ENCODE data around the gene AGPAT4.
"Not testable (repeated sequence)": the region's sequence is repeated elsewhere in the genome, so short reads cannot be mapped to it uniquely, and the experiment has no call there.

AGPAT4 gene, protein sequence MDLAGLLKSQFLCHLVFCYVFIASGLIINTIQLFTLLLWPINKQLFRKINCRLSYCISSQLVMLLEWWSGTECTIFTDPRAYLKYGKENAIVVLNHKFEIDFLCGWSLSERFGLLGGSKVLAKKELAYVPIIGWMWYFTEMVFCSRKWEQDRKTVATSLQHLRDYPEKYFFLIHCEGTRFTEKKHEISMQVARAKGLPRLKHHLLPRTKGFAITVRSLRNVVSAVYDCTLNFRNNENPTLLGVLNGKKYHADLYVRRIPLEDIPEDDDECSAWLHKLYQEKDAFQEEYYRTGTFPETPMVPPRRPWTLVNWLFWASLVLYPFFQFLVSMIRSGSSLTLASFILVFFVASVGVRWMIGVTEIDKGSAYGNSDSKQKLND

DNA sequence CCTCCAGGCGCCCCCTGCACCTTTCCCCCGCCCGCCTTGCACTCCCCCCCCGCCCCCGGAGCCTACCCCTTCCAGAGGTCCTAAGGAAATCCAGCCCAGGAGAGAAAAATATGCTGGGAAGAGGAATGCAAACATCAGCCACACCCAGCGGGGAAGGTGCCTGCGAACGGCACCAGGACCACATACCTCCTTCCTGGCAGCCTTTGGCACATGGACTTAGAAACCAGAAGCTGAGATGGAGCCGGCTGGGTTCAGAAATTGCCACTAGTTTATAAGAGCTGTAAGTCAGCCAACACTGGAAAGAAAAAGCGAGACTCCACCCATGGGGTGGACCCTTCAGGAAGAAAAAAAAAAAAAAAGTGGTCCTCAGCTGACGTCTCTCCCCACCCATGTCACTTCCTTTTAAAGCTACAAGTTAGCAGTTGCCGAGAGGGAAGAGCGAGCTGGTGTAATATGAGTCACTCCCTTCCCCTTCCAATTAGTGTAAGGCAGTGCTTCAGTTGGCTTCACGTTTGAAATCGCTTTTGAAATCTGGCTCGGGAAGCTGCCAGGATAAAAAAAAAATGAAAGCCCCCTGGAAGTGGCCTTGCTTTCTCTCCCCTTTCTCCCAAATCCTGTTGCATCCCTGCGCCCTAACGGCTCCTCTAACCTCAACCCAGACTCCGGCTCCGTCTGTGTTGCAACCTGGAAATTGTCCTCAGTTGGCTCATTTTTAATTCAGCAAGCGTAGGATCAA is at the start of gene AGPAT4:
TSS of gene AGPAT4 (minus strand) at position 310 of the 736 bp plus-strand sequence. CDS start 41,848 bp downstream, outside the sequence.
- DNase-seq = peak; percentile 74

DNA sequence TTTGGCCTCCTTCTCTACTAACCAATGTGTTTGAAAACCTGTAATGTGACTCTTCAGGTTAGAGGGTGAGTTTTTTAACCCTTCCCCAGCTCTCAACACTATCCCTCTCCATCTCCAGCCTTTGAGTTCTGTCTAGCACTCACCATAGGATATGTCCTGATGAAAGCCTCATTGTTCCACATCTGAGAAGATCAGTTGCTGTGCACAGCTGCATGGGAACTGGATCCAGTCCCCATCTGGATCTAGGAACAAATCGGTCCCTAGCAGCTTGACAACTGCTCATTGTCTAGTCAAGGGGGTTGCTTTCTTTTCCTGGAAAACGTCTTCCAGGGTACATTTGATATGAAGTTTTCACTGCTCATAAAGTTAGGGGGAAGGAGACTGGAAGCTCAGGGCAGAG is 45.4 kb upstream of the AGPAT4 start:
- DNase-seq = no peak

DNA sequence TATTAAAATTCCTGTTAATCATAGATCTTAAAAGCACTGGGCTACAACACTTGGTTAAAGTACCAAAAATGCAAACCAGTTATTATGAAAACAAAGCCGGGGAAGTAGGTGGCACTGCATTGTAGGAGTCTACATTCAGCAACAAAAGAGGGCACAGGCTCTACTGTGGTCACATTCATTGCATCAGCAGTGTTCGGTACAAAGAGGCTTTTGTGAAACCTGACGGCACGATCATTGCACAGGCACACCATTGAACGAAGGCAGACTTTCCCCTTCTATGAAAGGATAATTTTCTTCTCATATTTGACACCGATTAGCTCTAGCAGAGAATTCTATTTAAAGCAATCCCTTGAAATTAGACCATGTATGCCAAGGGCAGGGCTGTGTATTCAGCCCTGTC is 44.6 kb upstream of the AGPAT4 start:
- DNase-seq = no peak

DNA sequence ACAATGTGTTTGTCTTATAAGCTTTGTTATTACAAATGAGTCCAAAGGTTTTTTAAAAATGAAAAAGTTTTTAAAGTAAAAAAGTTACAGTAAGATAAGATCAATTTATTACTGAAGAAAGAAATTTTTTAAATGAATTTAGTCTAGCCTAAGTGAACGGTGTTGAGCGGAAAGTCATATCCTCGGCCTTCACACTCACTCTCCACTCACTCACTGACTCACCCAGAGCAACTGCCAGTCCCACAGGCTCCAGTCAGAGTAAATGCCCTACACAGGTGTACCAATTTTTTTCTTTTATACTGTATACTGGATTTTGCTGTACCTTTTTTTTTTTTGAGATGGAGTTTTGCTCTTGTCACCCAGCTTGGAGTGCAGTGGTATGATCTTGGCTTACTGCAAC is 42.7 kb upstream of the AGPAT4 start:
- DNase-seq = no peak

DNA sequence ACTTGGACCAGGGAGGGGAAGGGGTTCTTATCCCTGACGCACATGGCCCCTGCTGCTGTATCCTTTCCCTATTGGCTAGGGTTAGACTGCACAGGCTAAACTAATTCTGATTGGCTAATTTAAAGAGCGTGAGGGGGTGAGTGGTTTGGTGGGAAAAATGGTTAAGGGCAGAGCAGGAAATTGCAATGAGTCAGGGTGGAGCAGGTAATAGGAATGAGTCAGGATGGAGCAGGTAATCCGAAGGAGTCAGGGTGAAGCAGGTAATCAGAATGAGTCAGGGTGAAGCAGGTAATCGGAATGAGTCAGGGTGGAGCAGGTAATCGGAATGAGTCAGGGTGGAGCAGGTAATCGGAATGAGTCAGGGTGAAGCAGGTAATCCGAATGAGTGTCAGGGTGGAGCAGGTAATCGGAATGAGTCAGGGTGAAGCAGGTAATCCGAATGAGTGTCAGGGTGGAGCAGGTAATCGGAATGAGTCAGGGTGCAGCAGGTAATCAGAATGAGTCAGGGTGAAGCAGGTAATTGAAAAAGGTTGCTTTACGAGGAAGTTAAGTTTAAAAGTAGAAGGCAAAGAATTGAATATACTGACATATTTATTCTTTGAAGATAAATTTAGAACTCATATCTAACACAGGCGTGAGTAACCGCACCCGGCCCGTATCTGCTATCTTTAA is 41.5 kb upstream of the AGPAT4 start:
- not testable (repeated sequence) for DNase-seq

DNA sequence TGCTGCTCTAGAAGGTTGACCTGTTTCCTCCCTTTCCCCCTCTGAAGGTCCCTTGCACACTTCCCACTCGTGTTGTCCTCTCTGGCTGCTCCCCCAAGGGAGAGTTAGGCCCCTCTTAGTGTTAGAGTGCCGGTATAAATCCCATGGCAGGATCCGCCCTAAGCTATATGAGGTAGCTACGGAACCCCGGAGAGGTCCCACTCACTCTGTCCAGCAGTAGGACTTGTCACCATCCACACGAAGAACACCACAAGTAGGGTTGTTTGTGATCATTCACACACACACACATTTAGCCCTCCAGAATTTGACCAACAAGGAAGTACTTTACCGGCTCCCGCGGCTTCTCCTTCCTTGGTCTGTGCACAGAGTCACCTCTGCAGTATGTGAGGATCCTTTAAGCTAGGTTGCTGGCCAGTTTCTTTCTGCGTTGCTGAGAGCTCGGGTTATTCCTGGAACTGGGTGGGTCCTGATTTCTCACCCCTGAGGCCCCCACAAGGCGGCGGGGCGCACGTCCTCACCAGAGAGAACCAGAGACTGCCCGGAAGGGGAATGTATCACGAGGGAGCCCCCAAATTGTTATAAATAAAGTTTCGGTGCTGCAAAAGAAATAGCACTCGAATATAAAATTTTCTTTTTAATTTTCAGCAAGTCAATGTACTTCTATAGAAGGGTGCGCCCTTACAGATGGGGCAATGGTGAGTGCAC is 40.8 kb upstream of the AGPAT4 start:
- DNase-seq = not testable (repeated sequence)

DNA sequence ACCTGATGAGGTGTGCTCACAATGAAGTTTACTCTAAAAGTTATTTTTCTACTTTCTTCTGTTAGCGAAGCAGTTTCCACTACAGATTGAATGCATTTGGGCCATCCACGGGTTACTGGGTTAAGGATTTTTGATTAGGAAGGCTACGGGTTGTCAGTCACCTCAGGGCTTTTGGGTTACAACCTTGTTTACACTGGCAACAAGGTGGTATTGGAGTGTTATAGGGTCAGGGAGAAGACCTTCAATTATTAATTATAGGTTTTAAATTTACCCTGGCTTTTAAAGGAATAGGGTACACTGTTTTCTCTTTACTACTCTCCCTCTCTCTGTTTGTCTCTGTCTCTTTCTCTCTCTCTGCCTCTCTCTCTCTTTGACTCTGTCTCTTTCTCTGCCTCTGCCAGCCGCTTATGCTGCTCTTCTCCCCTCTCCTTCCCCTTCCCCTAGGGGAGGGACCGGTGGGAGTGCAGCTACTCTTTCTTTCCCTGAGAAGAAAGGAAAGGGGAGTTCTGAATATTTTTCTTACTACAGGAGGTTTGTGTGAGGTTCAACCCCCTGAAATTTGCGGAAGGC is 40.2 kb upstream of the AGPAT4 start:
- no peak for DNase-seq

DNA sequence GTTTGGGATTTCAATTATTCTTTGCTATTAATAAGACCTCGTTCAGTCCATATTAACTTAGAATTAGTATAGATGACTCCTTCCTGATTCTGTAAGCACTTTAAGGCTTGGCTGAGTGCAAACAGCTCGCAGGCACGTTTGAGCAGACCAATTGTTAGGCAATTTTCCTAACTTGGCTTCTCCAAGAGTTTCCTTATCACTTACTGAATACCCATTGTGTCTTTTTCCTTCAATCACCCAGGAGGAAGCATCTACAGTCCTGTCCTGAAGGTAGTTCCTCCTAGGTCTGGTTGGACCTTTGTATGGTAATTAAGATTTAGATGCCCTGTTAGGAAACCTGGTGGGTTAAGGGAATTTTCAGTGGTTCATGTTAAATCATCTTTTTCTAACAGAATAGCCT is 39.6 kb upstream of the AGPAT4 start:
- DNase-seq = not testable (repeated sequence)

DNA sequence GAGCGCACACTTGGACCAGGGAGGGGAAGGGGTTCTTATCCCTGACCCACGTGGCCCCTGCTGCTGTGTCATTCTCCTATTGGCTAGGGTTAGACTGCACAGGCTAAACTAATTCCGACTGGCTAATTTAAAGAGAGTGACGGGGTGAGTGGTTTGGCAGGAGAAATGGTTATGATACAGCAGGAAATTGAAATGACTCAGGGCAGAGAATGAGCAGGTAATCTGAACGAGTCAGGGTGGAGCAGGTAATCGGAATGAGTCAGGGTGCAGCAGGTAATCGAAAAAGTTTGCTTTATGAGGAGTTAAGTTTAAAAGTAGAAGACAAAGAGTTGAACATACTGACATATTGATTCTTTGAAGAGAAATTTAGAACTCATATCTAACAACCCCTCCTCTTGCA is 35.9 kb upstream of the AGPAT4 start:
- not testable (repeated sequence) for DNase-seq

DNA sequence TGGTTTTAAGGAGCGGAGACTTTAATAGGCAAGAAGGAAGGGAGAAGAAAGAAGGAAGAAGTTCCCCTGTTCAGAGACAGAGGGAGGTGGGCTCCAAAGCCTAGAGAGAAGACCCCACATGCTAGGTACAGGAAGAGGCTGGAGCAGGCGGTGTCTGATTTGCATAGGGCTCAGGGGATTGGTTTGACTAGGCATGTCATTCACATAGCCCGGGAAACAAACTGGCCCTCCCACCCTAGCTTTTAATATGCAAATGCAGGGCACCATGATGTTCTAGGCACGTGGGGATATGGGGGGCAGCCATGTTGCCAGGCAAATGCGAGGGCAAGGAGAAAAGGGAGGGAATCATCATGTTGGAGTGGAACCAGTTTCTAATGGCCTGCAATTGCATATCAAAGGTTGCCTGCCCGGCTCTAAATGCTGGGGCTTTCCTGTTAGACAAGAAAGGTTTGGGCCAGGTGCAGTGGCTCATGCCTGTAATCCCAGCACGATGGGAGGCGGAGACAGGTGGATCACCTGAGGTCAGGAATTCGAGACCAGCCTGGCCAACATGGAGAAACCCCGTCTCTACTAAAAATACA is 34.3 kb upstream of the AGPAT4 start:
- no peak for DNase-seq

DNA sequence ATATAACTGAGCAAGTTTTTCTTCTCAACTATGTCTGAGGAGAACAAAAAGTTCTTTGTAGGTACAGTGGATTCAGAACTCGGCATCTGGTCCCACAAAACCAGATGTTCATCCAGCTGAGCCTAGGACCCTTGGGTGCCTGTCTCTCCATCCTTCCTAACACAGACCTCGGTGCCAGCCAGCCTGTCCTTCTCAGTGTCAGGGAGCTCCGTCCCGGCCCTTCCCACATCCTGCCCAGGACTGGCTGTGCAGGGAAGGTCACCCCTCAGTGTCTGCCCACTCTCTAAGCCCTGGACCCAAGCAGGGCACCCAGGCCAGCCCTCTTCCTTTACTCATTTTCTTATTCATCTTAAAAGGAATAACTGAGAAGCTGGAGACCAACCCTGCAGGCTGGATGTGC is 32.0 kb upstream of the AGPAT4 start:
- DNase-seq = no peak

DNA sequence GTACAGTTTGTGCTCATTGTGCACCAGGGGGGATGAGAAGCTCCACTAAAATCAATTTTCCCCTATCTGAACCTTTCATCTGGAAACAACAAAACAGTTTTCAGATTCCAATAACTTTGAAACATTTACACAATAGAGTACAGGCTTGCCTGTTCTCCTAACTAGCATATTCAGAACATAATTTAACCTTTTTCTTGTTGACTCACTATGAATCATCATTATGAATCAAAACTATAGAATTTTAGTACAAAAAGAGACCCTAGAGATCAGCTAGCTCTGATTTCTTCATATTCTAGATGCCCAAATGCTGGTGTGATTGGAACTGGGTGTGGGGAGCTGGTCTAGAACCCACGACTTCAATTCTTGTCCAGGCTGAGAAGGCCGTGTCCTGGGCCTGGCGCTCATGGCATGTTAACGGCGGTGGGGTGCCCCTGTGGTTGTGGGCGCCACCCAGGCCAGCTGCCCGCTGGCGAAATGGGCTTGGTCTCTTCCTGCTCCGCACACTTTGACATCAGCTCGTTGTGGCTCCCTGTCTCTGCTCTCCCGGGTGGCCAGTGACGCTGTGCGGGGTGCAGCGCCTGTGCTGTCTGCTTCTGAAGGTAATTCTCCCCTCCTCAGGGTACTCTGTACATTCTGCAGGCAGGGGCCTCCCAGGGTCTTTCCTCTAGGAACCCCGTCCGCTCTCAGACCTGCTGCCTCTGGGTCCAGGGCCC is 29.9 kb upstream of the AGPAT4 start:
- no peak for DNase-seq

DNA sequence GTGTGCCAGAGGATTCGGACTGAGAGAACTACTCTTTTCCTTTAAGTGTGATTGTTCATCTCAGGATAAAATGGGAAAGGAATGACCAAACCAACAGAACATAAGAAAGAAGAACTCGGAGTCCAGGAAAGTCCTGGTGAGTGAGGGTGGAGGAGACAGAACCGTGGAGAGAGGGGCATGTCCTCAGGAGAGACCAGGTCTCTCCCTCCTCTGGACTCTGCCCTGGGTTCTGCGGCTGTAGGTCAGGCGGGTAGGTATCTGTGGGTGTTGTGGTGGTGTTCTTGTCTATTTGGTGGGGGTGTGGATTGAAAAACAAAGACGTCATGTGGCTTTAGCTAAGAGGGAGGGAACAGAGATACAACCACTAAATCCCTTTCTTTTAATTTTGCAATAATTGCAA is 29.1 kb upstream of the AGPAT4 start:
- no peak for DNase-seq

DNA sequence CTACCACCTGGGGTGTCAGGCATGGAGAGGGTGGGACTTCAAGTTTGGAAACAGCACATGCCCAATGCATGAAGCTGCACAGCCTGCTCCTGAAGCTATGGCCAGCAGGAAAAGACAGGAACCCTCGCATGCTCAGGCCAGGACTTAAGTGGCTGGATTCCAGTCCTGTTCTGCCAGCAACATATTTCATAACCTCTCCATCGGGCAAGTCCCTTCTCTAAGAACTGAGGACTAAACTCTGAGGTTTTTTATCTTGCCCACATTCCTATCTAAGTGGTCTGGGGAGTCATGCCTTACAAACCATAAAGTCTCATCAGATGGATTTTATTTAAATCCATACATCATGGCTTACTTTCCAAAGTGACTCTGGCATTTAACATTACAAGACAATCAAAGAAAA is 27.5 kb upstream of the AGPAT4 start:
- DNase-seq = no peak

DNA sequence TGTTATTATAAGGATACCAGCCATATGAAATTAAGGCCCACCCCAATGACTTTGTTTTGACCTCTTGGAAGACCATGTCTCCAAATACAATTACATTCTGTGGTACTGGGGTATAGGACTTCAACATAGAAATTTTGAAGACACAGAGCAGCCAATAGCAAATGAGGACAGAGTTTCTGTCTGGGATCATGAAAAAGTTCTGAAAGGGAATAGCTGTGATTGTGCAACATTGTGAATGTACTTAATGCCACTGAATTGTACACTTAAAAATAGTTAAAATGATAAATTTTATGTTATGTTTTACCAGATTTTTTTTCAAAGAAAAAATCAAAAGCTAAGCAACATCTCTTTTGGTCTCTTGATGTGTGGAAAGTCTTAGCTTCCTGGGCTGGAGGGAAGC is 27.0 kb upstream of the AGPAT4 start:
- no peak for DNase-seq

DNA sequence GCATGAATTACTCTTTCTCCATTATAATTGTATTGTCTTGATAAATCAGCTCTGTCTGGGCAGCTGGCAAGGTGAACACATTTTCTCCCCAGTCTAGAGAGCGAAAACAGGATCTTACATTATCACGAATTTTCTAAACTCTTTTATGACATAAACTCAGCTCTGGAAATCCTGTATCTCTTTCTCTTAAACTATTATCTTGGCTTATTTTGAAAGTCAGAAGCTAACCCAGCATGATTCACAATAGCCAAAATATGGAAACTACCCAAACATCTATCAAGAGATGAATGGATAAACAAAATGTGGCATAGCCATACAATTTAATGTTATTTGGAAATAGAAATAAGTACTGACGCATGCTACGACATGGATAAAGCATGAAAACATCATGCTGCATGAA is 25.9 kb upstream of the AGPAT4 start:
- DNase-seq = no peak

DNA sequence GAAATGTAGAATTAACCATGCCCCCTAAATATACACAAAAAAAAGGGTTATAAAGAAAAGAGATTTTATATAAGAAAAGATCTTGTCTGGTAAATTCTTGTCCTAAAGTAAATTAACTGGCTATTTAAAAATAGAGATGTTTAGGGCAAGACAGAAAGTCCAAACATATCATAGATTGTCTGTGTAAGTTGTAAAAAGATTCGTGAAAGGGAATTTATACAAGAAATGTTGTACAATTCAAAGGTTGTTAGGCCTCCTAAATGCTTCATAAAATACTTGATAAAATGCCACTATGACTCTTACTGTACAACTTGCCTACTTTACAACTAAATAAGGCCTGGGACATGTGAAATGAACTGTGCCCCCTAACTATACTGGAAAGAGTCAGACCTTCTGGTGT is 21.9 kb upstream of the AGPAT4 start:
- no peak for DNase-seq

DNA sequence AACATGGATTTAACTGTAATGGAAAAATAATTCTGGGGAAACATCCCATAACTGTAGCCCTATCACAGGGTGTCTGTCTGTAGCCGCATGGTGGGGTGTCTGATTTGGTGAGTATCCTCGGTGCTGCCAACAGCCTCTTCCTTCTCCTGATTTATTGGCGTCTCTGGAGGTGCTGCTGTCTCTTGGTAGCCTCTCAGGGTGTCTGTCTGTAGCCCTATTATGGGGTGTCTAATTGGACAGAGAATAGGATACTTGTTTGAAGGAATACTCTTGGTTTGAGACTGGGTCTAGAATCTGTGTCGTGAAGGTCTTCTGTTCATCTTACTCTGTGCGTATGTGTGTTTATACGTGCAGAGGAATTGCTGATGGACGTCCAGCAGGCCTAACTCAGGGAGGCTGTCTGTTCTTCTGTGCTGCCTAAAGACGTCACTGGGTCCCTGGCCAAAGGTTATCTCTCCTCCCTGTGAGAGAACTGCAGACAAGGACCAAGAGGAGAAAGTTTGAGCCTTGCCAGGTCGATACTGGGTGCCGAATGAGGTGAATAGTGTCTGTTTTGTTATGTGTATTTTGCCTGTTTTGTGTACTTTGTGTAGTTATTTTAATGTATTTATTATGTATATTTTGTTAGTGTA is 18.9 kb upstream of the AGPAT4 start:
- no peak for DNase-seq

DNA sequence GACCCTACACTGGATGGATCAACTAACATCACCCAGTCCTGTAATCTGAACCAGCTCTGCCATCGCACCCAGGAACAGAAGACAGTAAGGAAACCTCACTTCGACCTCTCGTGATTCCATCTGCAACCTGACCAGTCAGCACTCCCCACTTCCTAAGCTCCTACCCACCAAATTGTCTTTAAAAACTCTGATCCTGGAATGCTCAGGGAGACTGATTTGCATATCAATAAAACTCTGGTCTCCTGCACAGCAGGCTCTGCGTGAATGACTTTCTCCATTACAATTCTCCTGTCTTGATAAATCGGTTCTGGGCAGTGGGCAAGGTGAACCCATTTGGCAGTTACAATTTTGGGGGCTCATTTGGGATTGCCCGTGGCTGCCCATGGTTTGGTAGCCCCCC is 18.3 kb upstream of the AGPAT4 start:
- no peak for DNase-seq

DNA sequence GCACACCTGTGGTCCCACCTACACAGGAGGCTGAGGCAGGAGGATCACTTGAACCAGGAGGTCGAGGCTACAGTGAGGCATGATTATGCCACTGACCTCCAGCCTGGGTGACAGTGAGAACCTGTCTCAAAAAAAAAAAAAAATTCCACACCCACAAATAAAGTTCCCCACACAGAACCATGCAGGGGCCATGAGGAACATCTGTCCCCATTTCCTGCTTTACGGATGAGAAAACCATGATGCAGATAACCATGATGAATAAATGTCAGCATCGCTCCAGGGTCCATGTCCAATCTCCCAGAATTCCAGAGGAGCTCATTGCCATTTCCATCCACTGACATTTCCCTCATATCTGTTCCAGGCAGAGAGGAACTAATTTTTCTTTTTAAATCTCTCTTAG is 16.9 kb upstream of the AGPAT4 start:
- DNase-seq = no peak

DNA sequence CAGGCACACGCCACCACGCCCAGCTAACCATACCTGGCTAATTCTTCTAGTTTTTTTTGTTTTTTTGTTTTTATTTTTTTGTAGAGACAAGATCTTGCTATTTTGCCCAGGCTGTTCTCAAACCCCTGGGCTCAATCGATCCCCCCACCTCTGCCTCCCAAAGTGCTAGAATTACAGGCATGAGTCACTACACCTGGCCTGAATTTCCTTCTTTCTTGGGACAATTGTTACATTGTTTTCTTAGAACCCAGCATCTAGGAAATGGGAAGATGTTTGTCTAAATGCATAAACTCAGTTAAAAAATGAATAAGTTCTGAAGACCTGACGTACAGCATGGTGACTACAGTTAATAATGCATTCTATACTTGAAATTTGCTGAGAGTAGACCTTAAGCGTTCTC is 10.8 kb upstream of the AGPAT4 start:
- no peak for DNase-seq
